ENCODE data around the gene MYLK. TPM values are rescaled to one million over a fixed set of nuclear protein-coding genes. Genes with fewer than 3 reads are reported as not detected.

Gene MYLK
- polyA plus RNA-seq, 1 donor = 296 TPM

GRCh38 chr3:123695152-123695551, 189.0 kb downstream of the MYLK start:
- no peak overlapping the region for H3K4me3 ChIP-seq (ENCODE audit: low read length)
- no peak for DNase-seq
- H3K4me1 ChIP-seq (ENCODE audit: control insufficient read depth, insufficient read depth, low read length) = peaks cover 37% of the 10 kb centered on the region
- no peaks in the 10 kb centered on the region for H3K27me3 ChIP-seq (ENCODE audit: control insufficient read depth, insufficient read depth, low read length)
- WGBS (ENCODE audit: insufficient coverage, low lambda C conversion rate) = no CpG with 5 or more reads among the region's 2 CpGs
- peak overlapping the region; percentile 37 for H3K27ac ChIP-seq (ENCODE audit: low read length)
- no peaks in the 10 kb centered on the region for H3K9me3 ChIP-seq (ENCODE audit: control insufficient read depth, low read depth, low read length)
- peaks cover 4% of the 10 kb centered on the region for H3K36me3 ChIP-seq (ENCODE audit: control insufficient read depth, insufficient read depth, low read length)

- Histone ChIP-seq H3K27ac (ENCODE audit: low read length) (peak overlapping the region; percentile 37), H3K9me3 (ENCODE audit: control insufficient read depth, low read depth, low read length) (no peaks in the 10 kb centered on the region), H3K4me3 (ENCODE audit: low read length) (no peak overlapping the region), H3K4me1 (ENCODE audit: control insufficient read depth, insufficient read depth, low read length) (peaks cover 37% of the 10 kb centered on the region), H3K36me3 (ENCODE audit: control insufficient read depth, insufficient read depth, low read length) (peaks cover 4% of the 10 kb centered on the region), H3K27me3 (ENCODE audit: control insufficient read depth, insufficient read depth, low read length) (no peaks in the 10 kb centered on the region)
- peak; percentile 38 to 56 for DNase-seq
- WGBS (ENCODE audit: insufficient coverage, low lambda C conversion rate) = 80% methylated on average over 1 of the region's 6 CpGs
These were observed 189.6 kb downstream of the MYLK start for GRCh38 chr3:123694366-123695087.

- no peak overlapping the region for H3K4me3 ChIP-seq (ENCODE audit: low read length)
- H3K36me3 ChIP-seq (ENCODE audit: control insufficient read depth, insufficient read depth, low read length) = peaks cover 4% of the 10 kb centered on the region
- peaks cover 37% of the 10 kb centered on the region for H3K4me1 ChIP-seq (ENCODE audit: control insufficient read depth, insufficient read depth, low read length)
- H3K9me3 ChIP-seq (ENCODE audit: control insufficient read depth, low read depth, low read length) = no peaks in the 10 kb centered on the region
- H3K27me3 ChIP-seq (ENCODE audit: control insufficient read depth, insufficient read depth, low read length) = no peaks in the 10 kb centered on the region
- no peak for DNase-seq
- H3K27ac ChIP-seq (ENCODE audit: low read length) = peak overlapping the region; percentile 37
- no CpG with 5 or more reads among the region's 2 CpGs for WGBS (ENCODE audit: insufficient coverage, low lambda C conversion rate)
These were observed 190.4 kb downstream of the MYLK start for GRCh38 chr3:123693584-123694190.

- Histone ChIP-seq H3K27ac (ENCODE audit: low read length) (no peak overlapping the region), H3K27me3 (ENCODE audit: control insufficient read depth, insufficient read depth, low read length) (no peaks in the 10 kb centered on the region), H3K9me3 (ENCODE audit: control insufficient read depth, low read depth, low read length) (no peaks in the 10 kb centered on the region), H3K4me1 (ENCODE audit: control insufficient read depth, insufficient read depth, low read length) (peaks cover 32% of the 10 kb centered on the region), H3K36me3 (ENCODE audit: control insufficient read depth, insufficient read depth, low read length) (peaks cover 4% of the 10 kb centered on the region), H3K4me3 (ENCODE audit: low read length) (no peak overlapping the region)
- DNase-seq = no peak
- WGBS (ENCODE audit: insufficient coverage, low lambda C conversion rate) = no CpG with 5 or more reads among the region's 13 CpGs
These were observed 191.5 kb downstream of the MYLK start for GRCh38 chr3:123692671-123693070.

- Histone ChIP-seq H3K4me3 (ENCODE audit: low read length) (no peak overlapping the region), H3K27ac (ENCODE audit: low read length) (no peak overlapping the region), H3K27me3 (ENCODE audit: control insufficient read depth, insufficient read depth, low read length) (no peaks in the 10 kb centered on the region), H3K36me3 (ENCODE audit: control insufficient read depth, insufficient read depth, low read length) (peaks cover 4% of the 10 kb centered on the region), H3K4me1 (ENCODE audit: control insufficient read depth, insufficient read depth, low read length) (peaks cover 30% of the 10 kb centered on the region), H3K9me3 (ENCODE audit: control insufficient read depth, low read depth, low read length) (no peaks in the 10 kb centered on the region)
- DNase-seq = no peak
- no CpG with 5 or more reads among the region's 9 CpGs for WGBS (ENCODE audit: insufficient coverage, low lambda C conversion rate)
These were observed 192.1 kb downstream of the MYLK start for GRCh38 chr3:123692041-123692440.

- WGBS (ENCODE audit: insufficient coverage, low lambda C conversion rate) = no CpG with 5 or more reads among the region's 3 CpGs
- Histone ChIP-seq H3K4me3 (ENCODE audit: low read length) (no peak overlapping the region), H3K9me3 (ENCODE audit: control insufficient read depth, low read depth, low read length) (no peaks in the 10 kb centered on the region), H3K4me1 (ENCODE audit: control insufficient read depth, insufficient read depth, low read length) (peaks cover 24% of the 10 kb centered on the region), H3K36me3 (ENCODE audit: control insufficient read depth, insufficient read depth, low read length) (peaks cover 5% of the 10 kb centered on the region), H3K27me3 (ENCODE audit: control insufficient read depth, insufficient read depth, low read length) (no peaks in the 10 kb centered on the region), H3K27ac (ENCODE audit: low read length) (no peak overlapping the region)
- DNase-seq = no peak
These were observed 194.3 kb downstream of the MYLK start for GRCh38 chr3:123689831-123690230.

GRCh38 chr3:123688241-123688747, 195.8 kb downstream of the MYLK start:
- no peak for DNase-seq
- 100% methylated on average over 2 of the region's 4 CpGs for WGBS (ENCODE audit: insufficient coverage, low lambda C conversion rate)
- H3K4me1 ChIP-seq (ENCODE audit: control insufficient read depth, insufficient read depth, low read length) = peaks cover 14% of the 10 kb centered on the region
- H3K27ac ChIP-seq (ENCODE audit: low read length) = no peak overlapping the region
- no peaks in the 10 kb centered on the region for H3K9me3 ChIP-seq (ENCODE audit: control insufficient read depth, low read depth, low read length)
- H3K4me3 ChIP-seq (ENCODE audit: low read length) = no peak overlapping the region
- H3K36me3 ChIP-seq (ENCODE audit: control insufficient read depth, insufficient read depth, low read length) = peaks cover 8% of the 10 kb centered on the region
- H3K27me3 ChIP-seq (ENCODE audit: control insufficient read depth, insufficient read depth, low read length) = no peaks in the 10 kb centered on the region

GRCh38 chr3:123687286-123687685, 196.8 kb downstream of the MYLK start:
- no peak overlapping the region for H3K27ac ChIP-seq (ENCODE audit: low read length)

GRCh38 chr3:123686251-123686650, 197.9 kb downstream of the MYLK start:
- no peaks in the 10 kb centered on the region for H3K27me3 ChIP-seq (ENCODE audit: control insufficient read depth, insufficient read depth, low read length)
- H3K4me3 ChIP-seq (ENCODE audit: low read length) = no peak overlapping the region
- DNase-seq = peak; percentile 18 to 60
- WGBS (ENCODE audit: insufficient coverage, low lambda C conversion rate) = no CpG with 5 or more reads among the region's 4 CpGs
- H3K4me1 ChIP-seq (ENCODE audit: control insufficient read depth, insufficient read depth, low read length) = peaks cover 14% of the 10 kb centered on the region
- H3K9me3 ChIP-seq (ENCODE audit: control insufficient read depth, low read depth, low read length) = no peaks in the 10 kb centered on the region
- H3K36me3 ChIP-seq (ENCODE audit: control insufficient read depth, insufficient read depth, low read length) = peaks cover 12% of the 10 kb centered on the region
- H3K27ac ChIP-seq (ENCODE audit: low read length) = no peak overlapping the region

More at GRCh38 chr3:123687286-123687685, 196.8 kb downstream of the MYLK start:
- Histone ChIP-seq H3K4me3 (ENCODE audit: low read length) (no peak overlapping the region), H3K9me3 (ENCODE audit: control insufficient read depth, low read depth, low read length) (no peaks in the 10 kb centered on the region), H3K27me3 (ENCODE audit: control insufficient read depth, insufficient read depth, low read length) (no peaks in the 10 kb centered on the region), H3K36me3 (ENCODE audit: control insufficient read depth, insufficient read depth, low read length) (peaks cover 10% of the 10 kb centered on the region), H3K4me1 (ENCODE audit: control insufficient read depth, insufficient read depth, low read length) (peaks cover 14% of the 10 kb centered on the region)
- DNase-seq = no peak

- peaks cover 14% of the 10 kb centered on the region for H3K4me1 ChIP-seq (ENCODE audit: control insufficient read depth, insufficient read depth, low read length)
- peaks cover 12% of the 10 kb centered on the region for H3K36me3 ChIP-seq (ENCODE audit: control insufficient read depth, insufficient read depth, low read length)
- no peaks in the 10 kb centered on the region for H3K27me3 ChIP-seq (ENCODE audit: control insufficient read depth, insufficient read depth, low read length)
- H3K27ac ChIP-seq (ENCODE audit: low read length) = no peak overlapping the region
- H3K4me3 ChIP-seq (ENCODE audit: low read length) = no peak overlapping the region
- DNase-seq = no peak
- H3K9me3 ChIP-seq (ENCODE audit: control insufficient read depth, low read depth, low read length) = no peaks in the 10 kb centered on the region
- WGBS (ENCODE audit: insufficient coverage, low lambda C conversion rate) = no CpG with 5 or more reads among the region's 9 CpGs
These were observed 198.4 kb downstream of the MYLK start for GRCh38 chr3:123685780-123686179.
